SK-N-SH treated with all-trans-retinoic acid at 6 μM for 48 hours (cell line): ENCODE measurements around the gene TSR1.

Experiments
- ARNTL ChIP-seq: fragments of 450-650 bp; formaldehyde crosslinking; IDR thresholded peaks from 2 replicates; pipeline ENCODE4 v1.5.0; 2020; ENCODE audit warnings: low read depth, mild to moderate bottlenecking, moderate library complexity, borderline replicate concordance
- BACH2 ChIP-seq: fragments of 250-450 bp; sonication (Bioruptor Pico); IDR thresholded peaks from 2 replicates; pipeline ENCODE4 v1.9.0; 2021; ENCODE audit warnings: mild to moderate bottlenecking, borderline replicate concordance
- CREB5 ChIP-seq: fragments of 250-450 bp; sonication (Bioruptor Pico); IDR thresholded peaks from 2 replicates; pipeline ENCODE4 v1.5.1; 2020; ENCODE audit warnings: low read depth, mild to moderate bottlenecking, moderate library complexity
- PATZ1 ChIP-seq: fragments of 250-450 bp; sonication (Bioruptor Pico); IDR thresholded peaks from 2 replicates; pipeline ENCODE4 v1.8.0; 2020; ENCODE audit warnings: mild to moderate bottlenecking, moderate library complexity, borderline replicate concordance
- PPARA ChIP-seq: fragments of 250-450 bp; sonication (Bioruptor Pico); IDR thresholded peaks from 2 replicates; pipeline ENCODE4 v1.5.0; 2020; ENCODE audit warnings: mild to moderate bottlenecking, borderline replicate concordance
- RARB ChIP-seq: fragments of 250-450 bp; sonication (Bioruptor Pico); IDR thresholded peaks from 2 replicates; pipeline ENCODE4 v1.8.0; 2021; ENCODE audit warnings: mild to moderate bottlenecking, moderate library complexity

- TF ChIP-seq ARNTL (no peak), BACH2 (no peak), PATZ1 (CRISPR knock-in tag) (no peak), RARB (CRISPR knock-in tag) (no peak), CREB5 (CRISPR knock-in tag) (no peak), PPARA (CRISPR knock-in tag) (no peak)
Observed at GRCh38 chr17:2303204-2304188, 32.8 kb downstream of the TSR1 start, which contains the start of the genes SMG6 and SRR.
